Glutamatergic neuron (in vitro differentiated cells): Measurements from ENCODE around the gene ARL8A. TPM values are rescaled to one million over a fixed set of nuclear protein-coding genes. Genes with fewer than 3 reads are reported as not detected.

Source experiments
- DNase-seq: peaks from one replicate; pipeline ENCODE4 v3.0.0; 2022
- H3K27ac Mint-ChIP-seq: one replicate; pipeline ENCODE4 v1.8.0; 2020; ENCODE audit warnings: mild to moderate bottlenecking, mixed read lengths, inconsistent platforms; ENCODE audit not compliant: unreplicated experiment
- H3K27me3 Mint-ChIP-seq: one replicate; pipeline ENCODE4 v1.8.0; 2020; ENCODE audit warnings: mild to moderate bottlenecking, moderate library complexity, mixed read lengths, inconsistent platforms; ENCODE audit not compliant: unreplicated experiment
- H3K36me3 Mint-ChIP-seq: one replicate; pipeline ENCODE4 v1.8.0; 2020; ENCODE audit warnings: mild to moderate bottlenecking, mixed read lengths, inconsistent platforms; ENCODE audit not compliant: unreplicated experiment
- H3K4me1 Mint-ChIP-seq: one replicate; pipeline ENCODE4 v1.8.0; 2020; ENCODE audit warnings: mild to moderate bottlenecking, low read depth, mixed read lengths, inconsistent platforms; ENCODE audit not compliant: unreplicated experiment
- H3K4me3 Mint-ChIP-seq: one replicate; pipeline ENCODE4 v1.8.0; 2020; ENCODE audit warnings: mild to moderate bottlenecking, mixed read lengths, inconsistent platforms; ENCODE audit not compliant: unreplicated experiment
- H3K9me3 Mint-ChIP-seq: one replicate; pipeline ENCODE4 v1.8.0; 2020; ENCODE audit warnings: mild to moderate bottlenecking, moderate library complexity, mixed read lengths, inconsistent platforms; ENCODE audit not compliant: unreplicated experiment
- CTCF ChIP-seq: fragments of 200-600 bp; sonication (generic); IDR thresholded peaks from one replicate; pipeline ENCODE4 v1.5.0; 2021; ENCODE audit not compliant: partially characterized antibody, unreplicated experiment
- total RNA-seq: library from RNA; stranded (reverse); fragmentation: NEBNext Ultra II Directional; extraction: Animal tissue kit (Norgen Biotek cat#: 25700); gene quantifications from one replicate; pipeline ENCODE4 v1.2.1, GENCODE V29; 2021; ENCODE audit not compliant: unreplicated experiment

The ARL8A gene
- total RNA-seq, 1 donor from 2014 or later: 160 TPM

- no peak overlapping the region for H3K27ac Mint-ChIP-seq
- no peak for TF ChIP-seq CTCF
- H3K4me1 Mint-ChIP-seq: peaks cover 12% of the 10 kb centered on the region
- peaks cover 11% of the 10 kb centered on the region for H3K27me3 Mint-ChIP-seq
- H3K36me3 Mint-ChIP-seq: no peaks in the 10 kb centered on the region
- peaks cover 5% of the 10 kb centered on the region for H3K9me3 Mint-ChIP-seq
- DNase-seq: no peak
- H3K4me3 Mint-ChIP-seq: no peak overlapping the region
Observed at GRCh38 chr1:202165942-202166843, 21.7 kb upstream of the ARL8A start.

- TF ChIP-seq CTCF: no peak
- Mint-ChIP-seq H3K4me1 (peaks cover 17% of the 10 kb centered on the region), H3K4me3 (no peak overlapping the region), H3K36me3 (no peaks in the 10 kb centered on the region), H3K9me3 (peaks cover 5% of the 10 kb centered on the region), H3K27ac (no peak overlapping the region), H3K27me3 (peaks cover 14% of the 10 kb centered on the region)
- DNase-seq: no peak
Observed at GRCh38 chr1:202165267-202165941, 20.9 kb upstream of the ARL8A start.

- H3K27me3 Mint-ChIP-seq: peaks cover 14% of the 10 kb centered on the region
- H3K9me3 Mint-ChIP-seq: peaks cover 5% of the 10 kb centered on the region
- H3K36me3 Mint-ChIP-seq: no peaks in the 10 kb centered on the region
- H3K4me1 Mint-ChIP-seq: peaks cover 17% of the 10 kb centered on the region
- no peak for DNase-seq
- H3K27ac Mint-ChIP-seq: no peak overlapping the region
- H3K4me3 Mint-ChIP-seq: no peak overlapping the region
- TF ChIP-seq CTCF: no peak
Observed at GRCh38 chr1:202164271-202165037, 19.9 kb upstream of the ARL8A start.

- TF ChIP-seq CTCF: no peak
- peaks cover 14% of the 10 kb centered on the region for H3K27me3 Mint-ChIP-seq
- no peak overlapping the region for H3K4me3 Mint-ChIP-seq
- H3K36me3 Mint-ChIP-seq: no peaks in the 10 kb centered on the region
- no peak for DNase-seq
- H3K4me1 Mint-ChIP-seq: peaks cover 16% of the 10 kb centered on the region
- H3K27ac Mint-ChIP-seq: no peak overlapping the region
- H3K9me3 Mint-ChIP-seq: peaks cover 5% of the 10 kb centered on the region
Observed at GRCh38 chr1:202163281-202164270, 19.0 kb upstream of the ARL8A start.
